Dedifferentiated amniotic fluid mesenchymal stem cell (primary cell): ENCODE measurements around the gene AGO4.
"Not testable (repeated sequence)": the region's sequence is repeated elsewhere in the genome, so short reads cannot be mapped to it uniquely, and the experiment has no call there.

Experiments
- DNase-seq: peaks from one replicate; pipeline ENCODE4 v3.0.0-alpha.2; 2016; ENCODE audit errors: extremely low spot score

Gene AGO4

DNA sequence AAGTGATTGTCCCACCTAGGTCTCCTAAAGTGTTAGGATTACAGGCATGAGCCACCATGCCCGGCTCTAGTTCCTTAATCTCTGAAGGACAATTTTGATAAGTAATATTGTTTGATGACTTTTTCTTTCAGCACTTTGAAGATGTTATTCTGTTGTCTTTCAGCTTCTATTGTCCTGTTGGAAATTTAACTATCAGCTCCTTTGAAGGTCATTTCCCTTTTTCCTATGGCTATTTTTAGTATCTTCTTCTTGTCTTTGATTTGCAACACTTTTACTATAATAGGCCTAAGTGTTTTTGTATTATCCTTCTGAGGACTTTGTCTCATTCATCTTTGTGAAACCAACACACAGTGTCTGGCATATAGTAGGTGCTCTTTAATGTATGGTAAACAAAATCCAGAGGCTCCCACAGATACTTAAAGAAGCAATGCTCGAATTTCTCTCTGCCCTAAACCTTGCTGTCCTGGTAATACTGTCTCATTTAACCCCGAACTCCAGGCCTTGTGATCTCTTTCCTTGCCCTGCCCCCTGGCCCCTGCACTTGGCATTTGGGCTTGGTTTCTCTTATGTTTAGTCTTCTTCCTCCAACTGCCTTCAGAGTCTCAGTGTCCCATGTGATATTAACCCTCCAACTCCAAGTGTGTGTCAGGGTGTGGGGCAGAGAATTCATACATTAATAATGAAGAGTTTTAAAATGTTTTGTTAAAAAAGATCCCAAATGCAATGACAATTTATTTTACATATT is 56.2 kb downstream of the AGO4 start:
- no peak for DNase-seq

DNA sequence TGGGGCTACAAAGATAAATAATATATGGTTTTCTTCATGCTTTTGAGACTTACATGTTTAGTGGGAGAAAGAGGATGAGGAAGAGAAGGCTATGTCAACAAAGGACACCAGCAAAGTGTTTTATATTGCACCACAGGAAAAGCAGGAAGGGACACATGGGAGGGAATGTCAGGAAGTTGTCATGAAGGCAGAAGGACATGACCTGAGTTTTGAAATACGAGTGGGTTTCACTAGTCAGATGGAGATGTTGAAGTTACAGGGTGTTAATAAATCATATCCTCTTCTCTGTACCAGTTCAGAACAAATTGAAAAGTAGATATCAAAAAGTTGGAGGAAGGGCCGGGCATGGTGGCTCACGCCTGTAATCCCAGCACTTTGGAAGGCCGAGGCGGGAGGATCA is 57.0 kb downstream of the AGO4 start:
- DNase-seq, result no peak

- no peak for DNase-seq
These were observed 59.2 kb downstream of the AGO4 start for GRCh38 chr1:35866991-35867390.

GRCh38 chr1:35869245-35869950 is 61.6 kb downstream of the AGO4 start:
- DNase-seq, result not testable (repeated sequence)

DNA sequence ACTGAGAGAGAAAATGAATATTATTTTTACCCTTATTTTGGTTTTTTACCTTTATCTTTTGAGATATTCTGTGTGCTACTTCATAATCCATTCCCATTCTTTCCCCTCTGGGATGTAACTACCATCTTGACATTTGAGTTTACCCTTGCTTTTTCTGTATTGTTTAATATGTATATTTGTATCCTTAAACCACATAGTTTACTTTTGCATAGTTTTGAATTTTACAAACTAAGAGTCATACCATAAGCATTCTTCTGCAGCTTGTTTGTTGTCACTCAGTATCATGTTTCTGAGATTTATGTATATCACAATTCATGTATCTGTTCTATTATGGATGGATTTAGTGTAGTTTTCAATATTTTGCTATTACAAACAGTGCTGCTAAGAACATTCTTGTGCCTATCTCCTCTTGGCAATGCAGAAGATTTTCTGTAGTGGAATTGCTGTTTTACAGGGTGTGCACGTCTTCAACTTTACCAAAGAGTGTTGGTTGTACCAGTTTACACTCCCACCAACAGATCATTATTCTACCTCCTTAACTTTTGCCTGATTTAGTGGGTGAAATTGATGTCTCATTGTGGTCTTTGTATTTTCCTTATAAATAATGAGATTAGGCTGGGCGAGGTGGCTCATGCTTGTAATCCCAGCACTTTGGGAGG is 63.0 kb downstream of the AGO4 start:
- DNase-seq, result no peak

DNA sequence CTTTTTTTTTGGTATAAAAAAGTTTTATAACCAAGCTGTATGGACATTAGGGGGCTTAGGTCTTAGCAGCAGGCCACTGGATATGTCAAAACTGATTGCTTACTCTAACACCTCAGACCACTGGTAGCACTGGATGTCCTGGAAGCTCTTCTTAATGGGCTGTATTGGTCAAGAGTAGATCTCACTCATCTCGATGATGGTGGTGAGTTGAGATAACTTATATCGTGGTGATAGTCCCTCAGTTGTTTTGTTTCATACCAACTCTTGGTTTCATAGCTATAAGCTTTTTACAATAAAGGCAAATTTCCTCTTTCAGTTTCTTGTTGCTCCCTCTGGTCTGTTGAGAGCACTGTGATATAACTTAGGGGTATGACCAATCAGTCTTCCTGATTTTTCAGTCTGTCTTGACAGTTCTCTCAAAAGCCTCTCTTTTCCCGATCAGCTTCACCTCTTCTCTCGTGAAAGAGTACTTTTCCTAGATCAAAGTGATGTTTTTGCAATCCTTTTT is 65.5 kb downstream of the AGO4 start:
- no peak for DNase-seq

GRCh38 chr1:35874115-35874514 is 66.3 kb downstream of the AGO4 start:
- DNase-seq, result not testable (repeated sequence)

DNA sequence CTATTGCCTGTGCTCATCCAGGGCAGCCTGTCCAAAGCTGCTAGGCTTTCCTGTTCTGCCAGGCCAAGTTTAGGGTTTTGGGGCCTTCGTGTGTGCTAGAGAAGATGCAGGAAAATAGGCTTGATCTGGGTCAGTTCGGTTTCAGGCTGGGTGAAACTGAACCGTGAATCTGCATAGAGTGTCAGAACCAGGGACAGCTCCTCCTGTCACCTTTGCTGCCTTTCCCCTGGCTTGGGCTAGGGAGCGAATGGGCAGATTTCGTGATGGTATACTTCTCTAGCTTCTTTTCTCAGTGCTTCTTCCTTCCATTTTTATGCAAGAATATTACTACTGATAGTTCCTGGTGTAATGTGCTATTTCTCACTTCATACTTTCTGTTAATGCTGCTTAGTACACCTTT is 69.2 kb downstream of the AGO4 start:
- DNase-seq, result no peak

DNA sequence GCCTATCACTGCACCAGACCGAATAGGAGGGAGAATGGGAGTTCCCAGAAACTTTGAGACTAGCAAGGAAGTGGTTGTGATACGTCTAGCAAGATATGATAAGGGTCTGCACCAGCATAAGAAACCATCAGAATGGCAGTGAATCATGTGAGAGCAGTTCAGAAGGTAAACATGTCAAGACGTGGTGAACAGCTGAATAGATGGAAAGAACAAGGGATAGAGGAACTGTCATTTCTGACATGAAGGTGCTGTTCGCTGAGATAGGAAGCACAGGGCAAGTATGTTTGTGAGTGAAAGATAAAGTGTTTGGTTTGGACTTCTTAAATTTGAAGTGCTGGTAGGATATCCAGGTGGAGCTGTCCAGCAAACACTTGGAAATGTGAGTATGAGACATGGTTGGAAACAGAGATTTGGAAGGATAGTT is 74.0 kb downstream of the AGO4 start:
- no peak for DNase-seq

- no peak for DNase-seq
These were observed 74.7 kb downstream of the AGO4 start for GRCh38 chr1:35882586-35882944.

DNA sequence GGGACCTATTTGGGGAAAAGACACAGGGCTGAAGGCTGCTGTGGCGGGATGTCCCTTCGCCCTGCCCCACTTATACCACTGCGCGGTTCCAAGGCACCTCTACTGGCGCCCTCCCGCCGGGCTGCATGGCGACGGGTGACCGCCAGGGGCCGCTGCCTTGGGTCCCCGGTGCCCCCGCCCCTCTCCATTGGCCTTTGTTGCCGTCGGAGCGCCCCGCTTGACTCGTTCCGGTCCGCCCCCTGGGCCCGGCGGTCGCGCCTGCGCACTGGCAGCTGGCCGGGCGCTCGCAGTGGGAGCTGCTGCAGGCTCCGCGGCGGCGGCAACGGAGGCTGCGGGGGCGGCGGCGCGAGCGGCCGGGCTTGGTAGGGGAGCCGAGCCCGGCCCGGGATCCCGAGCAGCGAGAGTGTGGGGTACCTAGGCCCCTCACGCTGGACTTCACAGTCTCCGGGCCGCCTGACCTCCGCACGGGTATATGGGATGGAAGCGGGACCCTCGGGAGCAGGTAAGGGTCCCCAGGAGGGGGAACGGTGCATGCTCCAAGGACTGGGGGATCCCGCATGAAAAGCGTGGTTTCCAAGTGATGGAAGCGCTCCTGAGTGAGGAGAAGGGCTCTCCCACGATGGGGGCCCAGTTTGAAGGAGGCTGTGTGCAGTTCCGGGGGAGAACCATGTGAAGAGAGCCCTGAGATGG is 75.3 kb downstream of the AGO4 start, which contains the start of gene AGO1:
Gene AGO1, plus strand, starts transcription at position 265 of the 690 bp plus-strand sequence. Its CDS starts 213 bp downstream, at position 478.
- DNase-seq, result peak; percentile 89

DNA sequence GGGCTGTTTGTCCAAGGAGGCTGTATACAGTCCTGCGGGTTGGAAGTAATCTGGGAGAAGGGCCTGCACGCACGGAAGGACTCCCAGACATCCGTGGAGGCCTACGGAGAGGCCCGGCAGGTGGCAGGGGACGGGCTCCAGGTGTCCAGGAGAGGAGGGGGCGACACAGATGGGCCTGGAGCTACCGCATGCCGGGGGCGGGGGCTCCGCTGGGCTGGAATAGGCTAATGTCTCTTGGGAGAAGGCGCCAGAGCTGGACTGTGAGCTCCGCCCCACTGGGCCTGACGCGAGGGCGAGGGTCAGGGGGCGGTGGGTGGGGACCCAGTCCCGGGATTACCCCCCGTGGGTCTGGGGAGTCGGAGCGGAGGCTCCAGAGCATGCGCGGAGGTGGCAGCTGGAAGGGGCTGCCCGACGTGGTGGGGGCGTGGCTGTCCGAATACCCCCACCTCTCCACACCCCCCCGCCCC is 75.9 kb downstream of the AGO4 start:
- no peak for DNase-seq

DNA sequence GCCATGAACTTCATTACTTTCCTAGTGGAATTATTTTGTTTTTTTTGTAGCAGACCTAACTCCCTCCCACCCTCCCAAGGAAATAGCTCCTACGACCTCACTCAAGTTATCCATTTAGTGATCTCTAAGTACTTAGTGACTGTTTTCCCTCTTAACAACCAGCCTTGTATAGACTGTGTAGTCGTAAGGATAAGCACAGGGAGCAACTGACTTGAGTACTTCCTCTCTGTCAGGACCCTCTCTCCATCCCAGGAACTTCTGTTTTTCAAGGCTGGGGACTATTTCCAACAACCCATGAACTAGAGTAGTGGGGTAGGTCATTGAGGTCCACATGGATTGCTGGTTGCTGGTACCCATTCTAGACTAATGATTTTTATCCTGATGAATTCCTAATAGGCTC is 77.1 kb downstream of the AGO4 start:
- no peak for DNase-seq

GRCh38 chr1:35885961-35886558 is 78.2 kb downstream of the AGO4 start:
- DNase-seq, result no peak

GRCh38 chr1:35886577-35887431 is 79.0 kb downstream of the AGO4 start:
- no peak for DNase-seq

DNA sequence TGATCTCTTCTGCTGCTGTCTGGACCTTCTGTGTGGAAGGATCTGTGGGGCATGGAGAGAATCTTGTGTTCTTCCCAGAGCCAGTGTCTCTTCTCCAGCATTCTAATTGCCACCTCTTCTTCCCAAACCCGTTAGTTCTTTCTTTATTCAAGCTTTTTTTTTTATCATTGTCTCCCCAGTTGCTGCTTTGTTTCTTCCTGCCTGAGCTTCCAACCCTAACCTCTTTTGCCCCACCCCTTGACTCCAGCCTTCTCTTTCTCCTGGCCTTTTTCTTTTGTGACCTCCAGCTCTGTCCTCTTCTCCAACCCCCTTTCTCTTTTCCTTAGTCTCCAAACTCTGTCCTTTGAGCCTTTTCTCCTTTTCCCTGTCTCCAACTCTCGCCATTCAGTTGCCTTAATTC is 79.7 kb downstream of the AGO4 start:
- no peak for DNase-seq

DNA sequence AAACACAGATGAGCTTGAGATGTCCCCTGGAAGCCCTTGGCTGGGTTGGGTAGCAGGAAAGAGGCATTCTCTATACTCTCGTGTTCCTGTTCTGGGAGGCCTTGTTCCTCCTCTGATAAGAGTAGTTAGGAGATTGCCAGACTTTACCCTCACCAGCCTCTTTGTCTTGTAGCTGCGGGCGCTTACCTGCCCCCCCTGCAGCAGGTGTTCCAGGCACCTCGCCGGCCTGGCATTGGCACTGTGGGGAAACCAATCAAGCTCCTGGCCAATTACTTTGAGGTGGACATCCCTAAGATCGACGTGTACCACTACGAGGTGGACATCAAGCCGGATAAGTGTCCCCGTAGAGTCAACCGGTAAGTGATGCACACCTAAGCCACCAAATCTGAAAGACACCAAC is 80.4 kb downstream of the AGO4 start:
- no peak for DNase-seq

- not testable (repeated sequence) for DNase-seq
These were observed 81.2 kb downstream of the AGO4 start for GRCh38 chr1:35888981-35889380.

DNA sequence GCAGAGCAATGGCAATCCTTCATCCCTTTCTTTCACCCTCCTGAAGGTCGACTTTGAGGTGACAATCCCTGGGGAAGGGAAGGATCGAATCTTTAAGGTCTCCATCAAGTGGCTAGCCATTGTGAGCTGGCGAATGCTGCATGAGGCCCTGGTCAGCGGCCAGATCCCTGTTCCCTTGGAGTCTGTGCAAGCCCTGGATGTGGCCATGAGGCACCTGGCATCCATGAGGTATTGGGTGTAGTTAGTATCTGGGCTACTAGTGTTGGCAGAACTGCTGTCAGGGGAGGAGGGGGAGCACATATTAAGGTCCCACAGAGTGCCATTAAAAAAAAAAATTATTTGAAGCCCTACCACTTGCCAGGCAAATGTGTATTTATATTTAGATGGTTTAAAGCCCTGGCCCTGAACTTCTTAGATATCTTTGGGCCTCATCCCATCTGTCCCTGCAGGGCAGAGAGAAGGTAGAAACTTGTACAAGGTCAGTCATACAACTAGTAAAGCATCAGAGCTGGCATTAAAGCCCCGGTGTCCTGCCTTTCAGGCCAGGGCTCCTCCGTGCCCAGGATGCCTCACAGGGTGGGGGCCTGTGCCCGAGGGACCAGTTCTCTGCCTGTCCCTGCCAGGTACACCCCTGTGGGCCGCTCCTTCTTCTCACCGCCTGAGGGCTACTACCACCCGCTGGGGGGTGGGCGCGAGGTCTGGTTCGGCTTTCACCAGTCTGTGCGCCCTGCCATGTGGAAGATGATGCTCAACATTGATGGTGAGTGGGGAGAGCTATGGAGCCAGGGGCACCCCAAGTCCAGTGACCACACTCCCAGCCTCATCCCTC is 85.4 kb downstream of the AGO4 start:
- no peak for DNase-seq

DNA sequence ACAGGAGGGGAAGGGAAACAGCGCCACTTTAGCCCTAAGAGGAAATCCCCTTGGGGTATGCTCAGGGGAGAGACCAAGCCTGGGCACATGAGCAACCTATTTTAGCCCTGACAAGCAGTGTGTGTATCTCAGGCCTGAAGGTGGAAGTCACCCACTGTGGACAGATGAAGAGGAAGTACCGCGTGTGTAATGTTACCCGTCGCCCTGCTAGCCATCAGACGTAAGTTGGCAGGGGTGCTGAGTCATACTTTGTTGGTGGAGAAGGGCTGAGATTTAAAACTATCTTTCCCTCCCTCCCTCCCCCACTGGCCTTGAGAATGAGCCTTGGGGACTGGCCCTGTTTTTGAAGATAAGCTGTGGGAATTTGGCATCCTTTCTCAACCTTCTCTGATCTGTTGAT is 86.4 kb downstream of the AGO4 start:
- DNase-seq, result no peak
